LNCAP (cell line): Measurements from ENCODE around the gene MYCL.

Experiments
- TF ChIP-seq, protein P1 (sequence below): fragments of 450-650 bp; IDR thresholded peaks from 2 replicates; pipeline ENCODE4 v1.5.1; 2017; ENCODE audit warnings: mild to moderate bottlenecking

Gene MYCL

DNA sequence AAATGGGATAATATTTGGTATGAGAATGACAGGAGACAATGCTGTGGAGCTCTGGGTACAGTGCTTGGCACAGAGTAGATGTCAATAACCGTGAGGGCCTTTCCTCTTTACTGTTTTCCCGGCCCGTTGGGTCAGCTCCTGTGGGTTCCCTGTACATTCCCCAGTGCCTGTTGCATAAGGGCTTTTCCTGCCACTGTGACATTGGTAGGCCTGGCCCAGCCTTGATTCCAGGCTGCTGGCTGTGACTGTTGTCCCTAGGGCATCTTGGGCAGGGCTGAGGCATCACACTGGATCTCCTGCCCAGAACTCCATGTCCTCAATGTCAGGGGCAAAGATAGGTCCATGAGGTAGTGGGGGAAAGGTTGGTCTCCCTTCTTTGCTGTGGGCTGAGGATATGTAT is 25.8 kb upstream of the MYCL start:
- TF ChIP-seq, protein P1, sequence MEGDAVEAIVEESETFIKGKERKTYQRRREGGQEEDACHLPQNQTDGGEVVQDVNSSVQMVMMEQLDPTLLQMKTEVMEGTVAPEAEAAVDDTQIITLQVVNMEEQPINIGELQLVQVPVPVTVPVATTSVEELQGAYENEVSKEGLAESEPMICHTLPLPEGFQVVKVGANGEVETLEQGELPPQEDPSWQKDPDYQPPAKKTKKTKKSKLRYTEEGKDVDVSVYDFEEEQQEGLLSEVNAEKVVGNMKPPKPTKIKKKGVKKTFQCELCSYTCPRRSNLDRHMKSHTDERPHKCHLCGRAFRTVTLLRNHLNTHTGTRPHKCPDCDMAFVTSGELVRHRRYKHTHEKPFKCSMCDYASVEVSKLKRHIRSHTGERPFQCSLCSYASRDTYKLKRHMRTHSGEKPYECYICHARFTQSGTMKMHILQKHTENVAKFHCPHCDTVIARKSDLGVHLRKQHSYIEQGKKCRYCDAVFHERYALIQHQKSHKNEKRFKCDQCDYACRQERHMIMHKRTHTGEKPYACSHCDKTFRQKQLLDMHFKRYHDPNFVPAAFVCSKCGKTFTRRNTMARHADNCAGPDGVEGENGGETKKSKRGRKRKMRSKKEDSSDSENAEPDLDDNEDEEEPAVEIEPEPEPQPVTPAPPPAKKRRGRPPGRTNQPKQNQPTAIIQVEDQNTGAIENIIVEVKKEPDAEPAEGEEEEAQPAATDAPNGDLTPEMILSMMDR: no peak

DNA sequence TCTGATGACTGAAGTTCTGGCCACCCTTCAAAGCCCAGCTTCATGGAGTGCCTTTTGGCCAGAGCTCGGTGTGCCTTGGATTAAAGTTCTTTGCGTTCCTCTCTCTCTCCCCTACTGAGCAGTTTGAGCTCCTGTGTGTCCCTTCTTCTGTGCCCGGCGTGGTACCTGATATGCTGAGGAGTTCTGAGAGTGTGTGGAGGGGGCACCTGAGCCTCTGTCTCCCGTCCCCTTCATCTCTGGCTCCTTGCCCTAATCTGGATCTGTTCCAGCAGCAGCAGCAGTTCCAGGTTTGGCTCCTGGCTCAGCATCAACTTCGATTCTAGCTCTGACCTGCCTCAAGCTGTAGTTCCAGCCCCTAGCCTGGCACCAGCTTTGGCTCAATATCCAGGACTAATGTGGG is 25.1 kb upstream of the MYCL start:
- TF ChIP-seq, protein P1: no peak

DNA sequence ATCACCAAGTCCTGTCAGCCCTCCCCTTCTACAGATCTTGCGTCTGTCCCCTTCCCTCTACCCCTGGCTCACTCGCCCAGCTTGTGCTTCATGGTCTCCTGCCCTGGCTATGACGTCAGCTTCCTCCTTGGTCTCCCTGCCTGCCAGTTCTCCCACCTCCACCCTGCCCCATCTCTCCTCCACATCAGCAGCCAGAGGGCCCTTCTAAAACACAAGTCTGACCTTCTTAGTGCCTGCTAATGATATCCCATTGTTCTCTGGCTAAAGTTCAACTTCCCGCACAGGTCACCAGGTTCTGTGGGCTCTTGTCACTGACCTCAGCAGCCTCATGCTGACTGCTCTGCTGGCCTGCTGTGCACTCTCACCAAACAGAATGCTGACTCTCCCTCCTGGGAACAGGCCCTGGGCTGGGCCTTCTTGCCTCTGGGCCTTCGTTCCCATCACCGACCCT is 24.7 kb upstream of the MYCL start:
- TF ChIP-seq, protein P1: no peak

DNA sequence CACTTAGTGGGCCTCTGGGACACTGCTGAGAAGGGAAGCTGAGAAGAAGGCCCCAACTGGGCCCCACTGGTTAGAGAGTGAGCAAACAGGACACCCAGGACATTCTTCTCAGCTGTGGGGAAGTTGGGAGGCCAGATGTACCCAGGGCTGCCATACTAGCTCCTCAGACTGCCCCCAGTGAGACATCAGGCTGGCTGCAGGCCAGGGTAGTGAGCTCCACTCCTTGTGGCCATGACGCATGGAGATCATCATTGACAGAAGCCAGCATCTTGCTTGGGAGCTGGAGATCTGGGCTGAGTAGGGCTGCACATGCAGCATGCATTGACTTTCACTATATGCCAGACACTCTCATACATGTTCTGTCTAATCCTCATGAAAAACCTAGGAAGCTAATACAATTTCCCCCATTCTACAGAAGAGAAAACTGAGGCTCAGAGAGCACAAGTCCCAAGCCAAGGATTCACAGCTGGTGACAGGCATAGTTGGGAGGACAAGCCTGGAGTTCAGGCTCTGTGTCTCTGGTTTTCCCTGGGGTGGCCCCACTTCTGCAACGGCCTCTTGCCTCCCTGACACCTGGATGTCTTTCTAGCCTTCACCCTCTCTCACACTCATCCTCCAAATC is 24.1 kb upstream of the MYCL start:
- TF ChIP-seq, protein P1: no peak

DNA sequence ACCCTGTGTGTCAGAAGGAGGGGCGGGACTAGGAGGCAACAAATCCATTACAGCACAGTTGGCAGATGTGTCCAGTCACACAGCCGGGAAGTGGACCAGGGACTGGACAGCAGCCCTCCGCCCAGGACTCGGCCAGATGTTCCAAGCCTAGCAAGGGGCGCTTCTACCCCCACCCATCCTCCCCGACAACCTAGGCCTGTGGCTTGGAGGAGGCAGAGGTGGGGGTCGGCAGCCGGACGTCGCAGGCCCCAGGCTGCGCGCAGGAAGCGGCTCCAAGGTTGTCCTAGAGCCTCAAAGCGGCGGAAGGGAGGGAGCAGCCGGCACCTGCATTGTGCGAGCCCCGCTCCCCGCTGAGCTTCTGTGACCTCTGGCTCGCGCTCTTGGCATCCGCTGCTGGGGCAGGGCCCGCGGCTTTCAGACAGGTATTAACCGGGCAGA is 20.6 kb upstream of the MYCL start:
- TF ChIP-seq, protein P1: no peak

DNA sequence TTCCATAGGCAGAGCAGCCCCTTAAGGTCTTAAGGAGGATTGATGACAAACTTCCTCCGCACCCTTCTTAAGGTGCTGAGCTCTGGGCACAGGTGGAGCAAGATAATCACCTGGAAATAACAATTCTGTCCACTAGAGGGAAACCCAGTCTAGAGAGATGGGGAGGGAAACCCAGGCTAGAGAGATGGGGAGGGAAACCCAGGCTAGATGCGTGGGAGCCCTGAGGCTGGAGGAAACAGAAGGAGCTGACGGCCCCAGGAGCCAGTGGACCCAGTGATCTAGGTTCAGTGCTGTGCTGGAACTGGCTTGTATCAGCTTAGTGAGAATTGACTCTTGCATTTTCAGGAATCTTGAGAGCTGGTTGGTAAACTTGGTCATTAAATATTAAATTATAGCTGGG is 17.8 kb upstream of the MYCL start:
- TF ChIP-seq, protein P1: peak; percentile 66

DNA sequence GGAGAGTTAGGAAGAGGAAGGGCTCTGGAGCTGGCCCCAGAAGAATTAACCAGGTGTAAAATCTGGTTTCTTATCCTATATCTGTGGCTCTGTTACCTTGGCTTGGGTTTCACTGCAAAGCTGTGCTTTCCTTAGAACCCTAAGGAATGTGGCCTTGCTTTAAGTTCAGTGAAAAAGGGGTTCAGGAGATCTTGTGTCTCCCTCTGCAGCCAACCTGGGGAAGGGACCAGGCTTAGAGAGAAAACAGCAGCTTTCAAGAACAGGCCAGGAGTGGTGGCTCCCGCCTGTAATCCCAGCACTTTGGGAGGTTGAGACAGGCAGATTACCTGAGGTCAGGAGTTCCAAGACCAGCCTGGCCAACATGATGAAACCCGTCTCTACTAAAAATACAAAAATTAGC is 16.1 kb upstream of the MYCL start:
- TF ChIP-seq, protein P1: no peak
